ENCODE data around the gene ULK4.

DNA sequence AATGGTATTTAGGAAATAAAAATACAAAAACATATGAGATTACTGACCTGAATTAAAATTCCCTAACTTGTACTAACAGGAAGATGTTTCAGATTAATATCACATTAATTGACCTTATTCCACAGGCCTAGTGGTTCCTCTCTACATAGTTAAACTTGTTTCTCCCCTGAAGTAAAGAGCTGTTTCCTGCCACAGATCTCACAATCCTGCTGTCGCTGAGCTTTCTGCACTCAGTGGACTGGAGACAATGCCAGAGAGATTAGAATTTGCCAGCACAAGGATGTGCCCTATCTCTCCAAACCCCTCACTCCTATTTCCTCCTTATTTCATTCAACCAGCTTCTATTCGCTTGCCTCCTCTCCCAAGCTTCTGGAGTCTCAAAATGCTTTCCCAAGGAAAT, 632.0 kb downstream of the ULK4 start:
- no peak for TF ChIP-seq POLR2A (IDR thresholded peaks at IDR 0.05)
- TF ChIP-seq, protein P1, sequence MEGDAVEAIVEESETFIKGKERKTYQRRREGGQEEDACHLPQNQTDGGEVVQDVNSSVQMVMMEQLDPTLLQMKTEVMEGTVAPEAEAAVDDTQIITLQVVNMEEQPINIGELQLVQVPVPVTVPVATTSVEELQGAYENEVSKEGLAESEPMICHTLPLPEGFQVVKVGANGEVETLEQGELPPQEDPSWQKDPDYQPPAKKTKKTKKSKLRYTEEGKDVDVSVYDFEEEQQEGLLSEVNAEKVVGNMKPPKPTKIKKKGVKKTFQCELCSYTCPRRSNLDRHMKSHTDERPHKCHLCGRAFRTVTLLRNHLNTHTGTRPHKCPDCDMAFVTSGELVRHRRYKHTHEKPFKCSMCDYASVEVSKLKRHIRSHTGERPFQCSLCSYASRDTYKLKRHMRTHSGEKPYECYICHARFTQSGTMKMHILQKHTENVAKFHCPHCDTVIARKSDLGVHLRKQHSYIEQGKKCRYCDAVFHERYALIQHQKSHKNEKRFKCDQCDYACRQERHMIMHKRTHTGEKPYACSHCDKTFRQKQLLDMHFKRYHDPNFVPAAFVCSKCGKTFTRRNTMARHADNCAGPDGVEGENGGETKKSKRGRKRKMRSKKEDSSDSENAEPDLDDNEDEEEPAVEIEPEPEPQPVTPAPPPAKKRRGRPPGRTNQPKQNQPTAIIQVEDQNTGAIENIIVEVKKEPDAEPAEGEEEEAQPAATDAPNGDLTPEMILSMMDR (IDR thresholded peaks at IDR 0.05 in 4 of 5, conservative IDR thresholded peaks at IDR 0.05 in 1 of 5), result no peak

Measured in gastrocnemius medialis (tissue), 4 donors.